ENCODE data around the gene OSBPL1A.

OSBPL1A gene

DNA sequence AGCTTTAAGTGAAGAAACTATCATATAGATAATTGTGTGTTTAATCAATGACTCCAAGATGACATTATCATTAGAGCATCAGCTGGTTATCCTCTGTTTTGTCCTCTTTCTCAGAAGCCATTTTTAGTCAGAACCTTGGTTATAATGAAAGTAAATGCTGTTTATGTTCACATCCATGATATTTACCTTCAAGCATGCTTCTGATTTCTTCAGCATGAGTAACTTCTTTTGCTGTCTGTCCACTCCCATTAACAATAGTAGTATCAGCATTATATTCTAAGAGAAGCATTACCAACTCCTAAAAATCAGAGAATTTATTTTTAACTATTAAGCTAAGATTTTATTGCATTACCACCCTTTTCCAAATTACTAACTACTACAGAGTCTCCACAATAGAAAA is 56.3 kb downstream of the OSBPL1A start:
- DNase-seq (ENCODE audit: low spot score) = no peak

DNA sequence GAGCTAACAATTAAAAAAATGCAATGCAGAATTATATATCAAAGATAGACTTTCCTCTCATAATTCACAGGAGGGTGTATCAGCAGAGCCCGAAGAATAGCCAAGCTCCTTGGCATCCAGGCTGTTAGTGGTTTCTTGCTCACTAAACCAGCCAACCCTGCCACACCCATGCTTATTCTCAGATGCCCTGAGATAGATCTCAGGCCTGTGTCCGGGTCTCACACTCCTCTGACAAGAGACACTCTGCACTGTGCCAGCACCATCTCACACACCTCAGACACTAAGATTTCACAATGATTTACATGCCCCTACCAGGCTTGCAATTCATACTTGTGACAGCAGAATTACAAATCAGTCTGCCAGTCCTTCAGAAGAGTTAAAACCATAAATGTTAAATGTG is 64.5 kb downstream of the OSBPL1A start:
- no peak for DNase-seq (ENCODE audit: low spot score)

DNA sequence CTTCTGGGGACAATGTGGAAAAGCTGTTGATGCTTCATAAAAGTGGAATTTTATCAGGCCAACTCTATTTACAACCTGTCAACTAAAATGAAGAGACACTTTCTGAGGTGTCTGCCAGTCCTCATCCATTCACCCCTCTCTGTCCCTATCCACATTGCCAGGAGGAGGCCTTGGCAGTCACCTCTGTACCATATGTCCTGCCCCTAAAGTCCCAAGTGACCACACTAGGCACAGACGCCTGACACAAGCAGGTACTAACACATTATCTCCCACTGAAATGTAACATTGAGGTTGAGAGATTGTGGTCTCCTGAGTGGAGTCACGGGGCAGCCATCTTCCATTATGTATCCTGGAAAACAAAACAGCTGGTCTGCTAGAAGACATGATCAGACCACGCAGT is 71.4 kb downstream of the OSBPL1A start:
- DNase-seq (ENCODE audit: low spot score) = no peak

DNA sequence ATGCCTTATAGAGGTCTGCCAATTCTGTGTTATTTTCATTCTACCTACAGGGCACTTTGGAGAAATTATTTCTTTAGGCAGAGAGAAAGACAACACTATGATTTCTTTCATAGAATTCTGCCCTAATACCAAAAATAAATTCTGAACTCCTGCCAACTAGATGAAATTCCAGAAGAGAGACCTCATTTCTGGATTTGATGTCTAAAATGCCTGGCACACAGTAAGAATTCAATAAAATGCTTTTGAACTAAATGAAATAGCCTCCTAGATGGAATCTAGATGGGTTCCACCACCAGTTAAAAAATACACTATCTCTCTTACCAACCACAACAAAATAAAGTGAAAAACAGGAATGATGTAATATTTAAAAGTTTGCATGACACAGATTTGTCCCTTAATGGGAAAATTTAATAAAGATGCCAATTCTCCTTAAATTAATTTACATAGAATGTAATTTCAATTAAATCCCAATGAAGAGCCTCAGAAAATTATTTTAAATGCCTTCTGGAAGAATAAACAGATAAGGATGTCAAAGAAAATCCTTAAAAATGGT is 75.0 kb downstream of the OSBPL1A start:
- DNase-seq (ENCODE audit: low spot score) = no peak

DNA sequence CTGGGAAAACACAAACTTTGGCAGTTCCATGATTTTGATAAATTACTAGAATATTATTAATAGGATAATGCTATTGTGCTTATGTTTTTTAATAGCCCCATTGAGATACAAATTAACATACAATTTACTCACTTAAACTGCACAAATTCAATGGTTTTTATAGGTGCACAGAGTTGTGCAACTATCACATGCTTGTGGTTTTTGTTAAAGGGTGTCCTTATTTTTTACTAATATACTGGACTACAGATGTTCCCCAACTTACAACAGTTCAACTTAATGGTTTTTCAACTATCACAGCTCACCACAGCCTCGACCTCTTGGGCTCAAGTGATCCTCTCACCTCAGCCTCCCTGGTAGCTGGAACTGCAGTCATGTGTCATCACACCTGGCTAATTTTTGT is 76.6 kb downstream of the OSBPL1A start:
- no peak for DNase-seq (ENCODE audit: low spot score)

DNA sequence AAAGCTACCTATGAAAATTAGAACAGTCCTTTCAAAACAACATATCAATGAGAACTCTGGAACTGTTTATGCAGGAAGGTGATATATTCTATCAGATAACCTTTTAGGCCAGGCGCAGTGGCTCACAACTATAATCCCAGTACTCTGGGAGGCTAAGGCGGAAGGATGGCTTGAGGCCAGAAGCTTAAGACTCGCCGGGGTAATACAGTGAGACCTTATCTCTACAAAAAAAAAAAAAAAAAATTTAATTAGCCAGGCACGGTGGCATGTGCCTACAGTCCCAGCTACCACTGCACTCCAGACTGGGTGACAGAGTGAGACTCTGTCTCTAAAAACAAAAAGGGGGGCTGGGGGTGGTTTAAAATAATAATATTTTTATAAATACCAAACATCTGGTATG is 77.9 kb downstream of the OSBPL1A start:
- DNase-seq (ENCODE audit: low spot score) = no peak

DNA sequence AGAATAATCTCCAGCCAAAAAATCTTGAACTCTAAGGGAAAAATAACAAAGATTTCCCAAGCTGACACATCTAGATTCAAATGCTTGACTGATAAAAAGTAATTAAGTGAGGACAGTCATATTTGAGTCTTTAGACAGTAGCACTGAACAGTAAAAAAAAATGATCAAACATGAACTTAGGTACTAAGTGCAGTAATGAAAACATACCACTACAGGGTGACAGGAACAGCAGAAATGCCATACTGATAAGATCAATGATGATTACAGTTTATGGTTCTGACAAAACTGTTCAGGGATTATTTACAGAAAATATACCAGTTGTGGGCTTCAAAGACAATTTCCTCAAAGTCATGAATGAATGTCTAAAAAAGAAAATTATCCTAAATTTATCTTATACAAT is 80.3 kb downstream of the OSBPL1A start:
- no peak for DNase-seq (ENCODE audit: low spot score)

DNA sequence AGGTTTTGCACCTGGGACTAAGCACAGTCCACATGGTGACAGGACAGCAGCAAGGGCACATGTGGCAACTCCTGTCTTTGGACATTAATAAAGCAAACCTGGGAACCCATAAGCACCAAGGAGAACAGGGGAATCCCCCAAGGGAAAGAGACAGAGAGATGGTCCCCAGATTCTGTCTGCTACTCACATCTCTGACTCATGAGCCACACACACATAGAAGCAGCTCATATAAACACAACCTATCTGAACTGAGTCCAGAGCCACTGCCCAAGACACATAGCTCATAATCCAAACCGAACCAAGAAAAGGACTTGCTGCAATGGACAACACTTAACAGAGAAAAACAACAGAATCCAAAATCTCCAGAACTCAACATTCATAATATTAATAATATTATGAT is 82.5 kb downstream of the OSBPL1A start:
- no peak for DNase-seq (ENCODE audit: low spot score)

DNA sequence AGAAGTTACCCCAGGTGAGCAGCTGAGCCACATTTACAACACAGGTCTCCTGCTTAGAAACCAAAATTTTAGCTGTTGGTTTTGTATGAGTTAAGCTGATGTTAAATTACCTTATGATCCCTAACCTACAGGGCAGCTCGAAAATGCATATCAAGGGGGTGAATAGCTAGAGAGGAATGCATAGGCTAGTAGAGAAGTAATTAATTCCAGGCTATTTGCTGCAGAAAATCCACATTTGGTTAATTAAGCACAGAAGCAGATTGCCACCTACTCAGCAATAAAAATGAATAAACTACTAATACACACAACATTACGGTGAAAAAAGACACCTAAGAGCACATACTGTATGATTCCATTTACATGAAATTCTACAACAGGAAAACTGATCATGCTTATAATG is 91.4 kb downstream of the OSBPL1A start:
- DNase-seq (ENCODE audit: low spot score) = no peak

DNA sequence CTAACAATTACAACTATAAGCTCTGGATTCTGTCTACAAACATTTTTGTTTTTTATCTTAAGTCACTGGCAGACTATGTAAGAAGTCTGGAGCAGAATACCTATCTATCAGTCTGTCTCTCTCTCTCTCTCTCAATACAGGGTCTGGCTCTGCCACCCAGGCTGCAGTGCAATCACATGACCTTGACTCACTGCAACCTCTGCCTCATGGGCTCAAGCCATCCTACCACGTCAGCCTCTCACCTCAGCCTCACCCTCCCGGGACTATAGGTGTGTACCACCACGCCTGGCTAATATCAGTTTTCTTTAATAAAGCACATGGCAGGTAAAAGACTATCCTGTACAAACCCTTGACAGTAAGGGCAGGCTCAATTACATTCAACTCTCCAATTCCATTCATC is 96.9 kb downstream of the OSBPL1A start:
- no peak for DNase-seq (ENCODE audit: low spot score)

DNA sequence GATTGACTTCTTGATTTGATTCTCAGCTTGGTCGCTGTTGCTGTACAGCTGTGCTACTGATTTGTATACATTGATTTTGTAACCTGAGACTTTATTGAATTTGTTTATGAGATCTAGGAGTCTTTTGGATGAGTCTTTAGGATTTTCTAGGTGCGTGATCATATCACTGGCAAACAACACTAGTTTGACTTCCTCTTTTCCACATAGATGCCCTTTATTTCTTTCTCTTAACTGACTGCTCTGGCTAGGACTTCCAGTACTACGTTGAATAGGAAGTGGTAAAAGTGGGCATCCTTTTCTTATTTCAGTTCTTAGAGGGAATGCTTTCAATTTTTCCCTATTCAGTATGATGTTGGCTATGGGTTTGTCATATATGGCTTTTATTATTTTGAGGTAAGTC is 101.3 kb downstream of the OSBPL1A start:
- no peak for DNase-seq (ENCODE audit: low spot score)

DNA sequence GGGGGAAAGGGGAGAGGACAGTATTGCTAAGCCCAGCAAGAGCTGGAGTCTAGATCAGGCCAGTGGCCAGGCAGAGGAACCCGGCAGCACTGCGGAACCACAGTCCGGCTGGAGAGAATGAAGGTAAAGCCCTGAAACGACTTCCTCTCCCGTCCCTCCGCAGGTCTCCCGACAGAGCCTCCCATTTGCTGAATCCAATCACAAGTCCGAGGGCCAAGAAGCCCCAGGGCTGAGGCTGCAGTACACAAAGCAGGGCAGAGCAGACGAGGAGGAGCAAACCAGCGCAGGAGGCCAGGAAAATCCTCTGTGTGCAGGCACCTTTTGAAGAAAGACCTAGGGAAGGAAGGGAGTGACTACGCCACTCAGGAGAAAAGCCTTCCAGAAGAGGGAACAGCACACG is 104.4 kb downstream of the OSBPL1A start:
- no peak for DNase-seq (ENCODE audit: low spot score)

DNA sequence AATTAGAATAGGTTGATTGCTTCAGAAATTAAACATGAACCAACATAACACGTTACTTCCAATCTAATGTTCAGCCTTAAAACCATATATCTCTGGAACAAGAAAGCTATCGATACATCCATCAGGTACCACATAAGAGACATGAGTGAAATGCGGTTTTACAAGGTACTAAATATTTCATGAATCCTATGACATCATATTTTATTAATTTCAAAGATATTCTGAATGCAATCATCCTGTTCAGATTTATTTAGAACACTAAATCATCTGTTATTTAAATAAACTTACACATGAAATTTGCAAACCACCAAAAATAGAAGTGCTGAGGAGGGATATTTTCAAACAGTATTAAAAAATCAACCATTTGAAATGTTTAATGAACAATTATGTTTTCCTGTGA is 119.0 kb downstream of the OSBPL1A start:
- DNase-seq (ENCODE audit: low spot score) = no peak

DNA sequence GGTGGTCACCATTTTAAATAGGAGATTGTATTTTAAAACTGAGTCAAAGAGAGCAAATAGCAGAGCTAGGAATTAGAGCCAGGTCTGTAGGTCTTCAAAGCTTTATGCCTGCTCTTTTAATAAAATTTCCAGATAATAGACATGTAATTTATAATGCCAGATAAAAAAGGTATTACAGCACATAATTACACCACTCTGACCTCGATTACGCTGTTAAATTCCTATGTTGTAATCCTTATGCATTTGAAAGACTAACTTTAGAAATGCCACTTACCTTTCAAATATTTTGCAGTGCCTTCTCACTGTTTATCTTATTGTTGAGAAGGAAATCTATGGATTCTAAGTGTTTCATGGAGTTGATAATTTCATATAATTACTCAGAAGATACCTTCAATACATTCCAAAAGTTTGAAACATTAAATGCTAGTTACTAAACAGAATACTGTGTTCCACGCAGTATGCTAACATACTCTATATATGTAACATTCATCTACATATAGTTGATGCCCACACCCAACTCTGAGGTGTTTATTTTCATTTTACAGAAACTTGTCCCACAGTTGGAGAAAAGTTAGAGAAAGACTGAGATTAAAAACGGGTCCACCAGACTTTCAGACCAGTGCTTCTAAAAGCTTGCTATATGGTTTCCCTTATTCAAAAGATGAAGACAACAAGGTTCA is 120.0 kb downstream of the OSBPL1A start:
- DNase-seq (ENCODE audit: low spot score) = no peak

DNA sequence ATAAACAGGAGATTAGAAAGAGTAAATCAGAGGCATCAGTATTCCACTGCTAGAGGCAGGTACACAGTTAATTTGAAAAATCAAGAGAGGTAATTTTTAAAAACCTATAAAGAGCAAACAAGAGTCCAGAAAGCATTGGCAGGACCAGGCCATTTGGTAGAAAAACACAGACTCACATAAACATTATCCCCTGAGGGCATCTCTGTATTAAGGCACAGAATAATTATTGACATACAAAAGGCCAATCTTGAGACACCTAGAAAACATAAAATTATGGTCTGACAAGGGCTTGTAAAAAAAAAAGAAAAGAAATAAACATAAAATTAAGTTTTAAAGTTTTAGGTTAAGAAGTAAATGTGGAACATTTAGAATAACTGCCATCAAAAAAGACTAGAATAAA is 120.6 kb downstream of the OSBPL1A start:
- no peak for DNase-seq (ENCODE audit: low spot score)

DNA sequence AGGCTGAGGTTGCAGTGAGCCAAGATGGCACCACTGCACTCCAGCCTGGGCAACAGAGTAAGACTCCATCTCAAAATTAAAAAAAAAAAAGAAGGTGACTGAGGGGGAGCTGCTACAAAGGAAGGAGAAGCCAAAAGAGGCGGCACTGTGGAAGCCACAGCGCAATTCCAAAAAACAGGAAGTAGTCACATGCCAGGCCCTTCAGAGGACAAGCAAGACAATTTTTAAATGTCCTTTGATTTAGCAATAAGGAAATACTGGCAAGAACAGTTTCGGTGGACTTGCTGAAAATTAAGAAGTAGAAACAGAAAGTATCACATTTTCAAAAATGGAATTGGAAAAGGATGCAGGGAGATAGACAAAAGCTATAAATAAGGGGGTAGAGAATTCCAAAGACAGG is 122.8 kb downstream of the OSBPL1A start:
- no peak for DNase-seq (ENCODE audit: low spot score)

DNA sequence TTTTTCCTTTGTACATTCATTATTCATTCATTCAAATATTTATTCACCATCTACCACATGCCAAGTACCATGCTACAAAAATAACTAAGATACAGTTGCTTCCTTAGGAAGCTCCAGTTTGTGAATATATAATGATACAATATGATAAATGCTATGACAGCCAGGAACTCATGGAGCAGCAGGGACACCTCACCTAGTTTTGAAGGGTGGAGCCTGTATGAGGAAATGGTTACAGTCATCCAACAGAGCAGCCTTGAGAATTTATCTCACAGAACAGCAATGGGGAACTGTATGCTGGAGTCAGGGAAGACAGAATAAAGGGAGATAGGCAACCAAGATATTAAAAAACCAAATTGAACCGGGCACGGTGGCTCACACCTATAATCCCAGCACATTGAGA is 124.0 kb downstream of the OSBPL1A start:
- DNase-seq (ENCODE audit: low spot score) = no peak

DNA sequence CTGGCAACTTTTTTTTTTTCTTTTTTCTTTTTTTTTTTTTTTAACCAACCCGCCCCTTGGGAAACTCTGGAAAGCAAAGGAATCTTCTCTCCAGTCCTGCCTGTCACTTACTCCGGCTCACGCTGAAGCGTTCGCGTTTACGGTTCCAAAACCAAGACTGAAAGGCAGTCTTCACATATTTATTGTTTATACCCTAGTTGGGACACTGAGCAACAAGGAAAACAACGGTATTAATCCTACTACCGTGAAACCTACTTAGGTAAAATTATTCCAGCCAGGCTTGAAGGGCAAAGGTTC is 125.4 kb downstream of the OSBPL1A start:
- DNase-seq (ENCODE audit: low spot score) = no peak

DNA sequence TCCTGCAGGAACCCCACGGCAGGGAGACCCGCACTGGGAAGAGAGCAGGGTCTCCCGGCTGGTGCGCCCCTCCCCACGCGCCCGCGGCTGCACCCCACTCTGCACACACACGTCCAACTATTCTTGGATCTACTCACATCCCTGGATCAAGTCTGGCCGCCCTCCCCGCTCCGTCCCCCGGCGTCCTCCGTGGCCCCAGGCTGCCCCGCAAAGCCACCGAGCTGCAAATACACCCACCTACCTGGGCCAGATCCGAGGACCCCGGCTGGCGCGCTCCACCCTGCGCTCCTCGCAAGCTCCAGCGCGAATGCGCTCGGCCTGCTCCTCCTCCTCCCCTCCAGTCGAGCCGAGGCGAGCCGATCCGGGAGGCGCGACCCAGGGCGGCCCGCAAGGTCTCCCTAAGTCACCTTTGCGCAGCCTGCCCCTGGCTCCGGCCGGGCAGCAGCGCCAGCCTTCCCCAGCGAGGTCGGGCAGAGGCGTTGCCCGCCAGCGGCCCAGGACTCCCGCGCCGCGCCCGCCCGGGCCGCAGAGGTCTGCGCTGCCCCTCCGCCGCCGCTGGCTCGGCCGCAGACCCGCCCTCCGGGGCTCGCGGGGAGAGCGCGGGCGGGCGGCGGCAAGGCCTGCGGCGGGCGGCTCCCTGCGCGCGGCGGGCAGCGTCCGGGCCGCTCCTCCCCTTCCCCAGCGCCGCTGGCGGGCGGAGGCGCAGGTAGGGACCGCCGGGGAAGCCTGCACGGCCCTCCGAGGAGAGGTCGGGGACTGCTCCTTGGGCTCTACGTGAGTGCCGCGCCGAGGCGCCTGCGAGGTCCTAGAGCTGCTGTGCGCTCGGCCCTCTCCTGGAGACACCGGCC is 126.0 kb downstream of the OSBPL1A start:
- DNase-seq (ENCODE audit: low spot score) = peak; percentile 79

DNA sequence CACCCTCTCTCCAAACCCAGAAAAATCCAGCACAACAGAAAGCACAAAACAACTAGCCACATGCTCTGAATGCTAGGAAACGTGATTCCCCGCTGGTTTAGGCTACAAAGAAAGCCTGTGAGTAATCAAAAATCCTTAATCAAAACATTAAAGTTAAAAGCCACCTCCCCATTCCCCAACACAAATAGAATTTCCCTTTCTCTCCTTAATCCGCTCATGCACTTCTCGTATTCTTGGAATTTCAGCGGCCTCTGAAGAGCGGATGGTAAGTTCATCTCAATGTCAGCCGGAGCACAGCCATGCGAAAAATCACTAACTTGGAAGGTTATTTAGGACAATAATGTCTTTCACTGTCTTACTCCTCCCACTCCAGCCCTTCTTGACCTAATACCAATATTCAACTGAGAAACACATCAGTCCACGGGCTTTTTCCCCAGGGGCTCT is 126.7 kb downstream of the OSBPL1A start:
- no peak for DNase-seq (ENCODE audit: low spot score)

DNA sequence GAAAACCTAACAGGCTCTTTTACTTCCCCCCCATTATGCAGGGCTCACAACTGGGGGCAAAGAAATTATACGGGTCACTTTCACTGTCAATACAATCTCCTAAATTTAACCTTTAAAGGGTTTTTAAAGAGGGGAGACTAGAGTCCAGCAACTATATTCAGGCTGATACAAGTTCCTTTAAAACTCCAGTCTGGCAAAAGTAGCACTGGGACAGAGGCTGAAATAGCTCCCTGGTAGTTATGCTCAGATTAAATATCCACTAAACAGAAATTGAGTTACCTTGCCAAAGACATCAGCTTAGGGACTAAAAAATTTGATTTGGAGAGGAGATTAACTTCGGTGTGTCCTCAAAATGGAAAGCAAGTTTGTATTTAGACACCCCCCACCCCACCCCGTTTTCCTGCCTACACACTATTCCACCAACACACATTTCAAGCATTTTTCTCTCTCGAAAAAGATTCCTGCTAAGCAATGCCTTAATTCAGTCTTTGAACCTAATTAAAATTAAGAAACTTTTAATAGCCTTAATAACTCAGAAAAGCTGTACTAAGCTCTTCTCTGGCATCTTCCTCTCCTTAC is 127.2 kb downstream of the OSBPL1A start:
- DNase-seq (ENCODE audit: low spot score) = no peak

DNA sequence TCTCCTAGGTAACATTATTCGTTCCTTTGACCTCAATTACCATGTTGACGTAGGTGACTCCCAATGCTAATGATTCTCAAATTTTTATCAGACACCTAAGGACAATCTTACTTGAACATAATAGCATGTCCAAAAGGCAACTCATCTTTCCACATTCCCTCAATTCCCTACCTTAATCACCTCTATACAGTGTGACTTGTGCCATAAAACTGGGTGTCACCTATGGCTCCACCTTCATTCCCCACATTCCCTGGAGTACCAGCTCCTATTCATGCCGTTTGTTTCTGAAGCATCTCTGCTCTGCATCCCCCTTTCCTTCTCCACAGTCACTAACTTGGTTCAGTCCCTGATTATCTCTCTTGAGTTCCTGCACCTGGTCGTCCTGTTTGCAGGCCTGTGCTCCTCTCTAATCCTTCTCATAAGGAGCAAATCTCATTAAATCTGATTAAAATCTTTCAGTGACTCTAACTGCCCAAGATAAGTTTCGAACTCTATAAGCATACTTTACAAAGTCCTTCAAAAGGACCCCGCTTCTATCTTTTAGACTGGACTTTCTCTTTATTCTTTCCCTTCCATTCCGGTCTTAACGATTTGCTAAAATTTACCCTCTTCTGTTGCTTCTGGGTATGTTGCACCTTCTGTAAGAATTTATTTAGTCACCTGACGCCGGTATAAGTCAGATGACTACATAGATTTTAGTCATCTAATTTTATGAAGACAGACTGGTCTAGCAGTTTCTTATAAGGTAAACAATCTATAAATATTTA is 128.7 kb downstream of the OSBPL1A start:
- DNase-seq (ENCODE audit: low spot score) = no peak

Data from Ammon's horn (tissue), 1 donor.